Astrocyte (in vitro differentiated cells and primary cell): Measurements from ENCODE around the gene EFCAB10. TPM values are rescaled to one million over a fixed set of nuclear protein-coding genes. Genes with fewer than 3 reads are reported as not detected.

Experiments used
- DNase-seq: peaks from one replicate; pipeline ENCODE4 v3.0.0-alpha.2; 2010; ENCODE audit warnings: low read depth
- FAIRE-seq: peaks from 2 replicates; lab custom pipeline; 2011; peaks lifted over from hg19 to GRCh38; lab: Jason Lieb, UNC
- H2AFZ ChIP-seq: 2 replicates; pipeline ENCODE4 v1.6.0; 2012; ENCODE audit warnings: low read depth, low read length, inconsistent platforms
- H3K27ac ChIP-seq: 2 replicates; pipeline ENCODE4 v1.5.1; 2011; ENCODE audit warnings: low read depth, low read length, inconsistent platforms
- H3K27me3 ChIP-seq: 2 replicates; pipeline ENCODE4 v1.6.0; 2011; ENCODE audit warnings: low read length, inconsistent platforms; ENCODE audit not compliant: insufficient read depth
- H3K36me3 ChIP-seq: 2 replicates; pipeline ENCODE4 v1.5.1; 2011; ENCODE audit warnings: low read length, inconsistent platforms; ENCODE audit not compliant: insufficient read depth
- H3K4me1 ChIP-seq: 2 replicates; pipeline ENCODE4 v1.5.1; 2011; ENCODE audit warnings: low read length, inconsistent platforms; ENCODE audit not compliant: insufficient read depth
- H3K4me2 ChIP-seq: 2 replicates; pipeline ENCODE4 v1.6.0; 2012; ENCODE audit warnings: low read length, inconsistent platforms
- H3K4me3 ChIP-seq: 2 replicates; pipeline ENCODE4 v1.5.1; 2011; ENCODE audit warnings: low read depth, mild to moderate bottlenecking, low read length, inconsistent platforms; ENCODE audit not compliant: insufficient read depth
- H3K79me2 ChIP-seq: 2 replicates; pipeline ENCODE4 v1.6.0; 2012; ENCODE audit warnings: mild to moderate bottlenecking, low read length, inconsistent platforms; ENCODE audit not compliant: insufficient read depth
- H3K9ac ChIP-seq: 2 replicates; pipeline ENCODE4 v1.6.0; 2012; ENCODE audit warnings: mild to moderate bottlenecking, low read length, inconsistent platforms
- H3K9me3 ChIP-seq: 2 replicates; pipeline ENCODE4 v1.5.1; 2012; ENCODE audit warnings: low read depth, mild to moderate bottlenecking, low read length, inconsistent platforms; ENCODE audit not compliant: insufficient read depth
- H4K20me1 ChIP-seq: 2 replicates; pipeline ENCODE4 v1.6.0; 2012; ENCODE audit warnings: low read length, inconsistent platforms; ENCODE audit not compliant: insufficient read depth
- H3K27ac Mint-ChIP-seq: one replicate; pipeline ENCODE4 v1.8.0; 2021; ENCODE audit warnings: mild to moderate bottlenecking, mixed read lengths; ENCODE audit not compliant: unreplicated experiment
- H3K27me3 Mint-ChIP-seq: one replicate; pipeline ENCODE4 v1.8.0; 2021; ENCODE audit warnings: low read depth, mixed read lengths; ENCODE audit not compliant: unreplicated experiment
- H3K36me3 Mint-ChIP-seq: one replicate; pipeline ENCODE4 v1.8.0; 2021; ENCODE audit warnings: low read depth, mixed read lengths; ENCODE audit not compliant: unreplicated experiment
- H3K4me1 Mint-ChIP-seq: one replicate; pipeline ENCODE4 v1.8.0; 2021; ENCODE audit warnings: low read depth, mixed read lengths; ENCODE audit not compliant: unreplicated experiment
- H3K4me3 Mint-ChIP-seq: one replicate; pipeline ENCODE4 v1.8.0; 2021; ENCODE audit warnings: mild to moderate bottlenecking, moderate library complexity, mixed read lengths; ENCODE audit not compliant: unreplicated experiment
- H3K9me3 Mint-ChIP-seq: one replicate; pipeline ENCODE4 v1.8.0; 2021; ENCODE audit warnings: mild to moderate bottlenecking, mixed read lengths; ENCODE audit not compliant: unreplicated experiment
- EZH2 ChIP-seq: IDR thresholded peaks from 2 replicates; pipeline ENCODE4 v1.6.1; 2012; ENCODE audit warnings: mild to moderate bottlenecking, low read length, inconsistent platforms; ENCODE audit not compliant: insufficient read depth
- total RNA-seq: library from RNA; stranded (reverse); gene quantifications from 2 replicates; pipeline ENCODE4 v1.2.1, GENCODE V29; 2021
- TF ChIP-seq, protein P1 (sequence below): IDR thresholded peaks from 2 replicates; pipeline ENCODE4 v1.5.1; 2011; ENCODE audit warnings: low read depth, mild to moderate bottlenecking, inconsistent platforms, low read length, moderate library complexity; ENCODE audit not compliant: insufficient read depth

EFCAB10 gene
- total RNA-seq, 1 donor from 2014 or later = 0.52 TPM

DNA sequence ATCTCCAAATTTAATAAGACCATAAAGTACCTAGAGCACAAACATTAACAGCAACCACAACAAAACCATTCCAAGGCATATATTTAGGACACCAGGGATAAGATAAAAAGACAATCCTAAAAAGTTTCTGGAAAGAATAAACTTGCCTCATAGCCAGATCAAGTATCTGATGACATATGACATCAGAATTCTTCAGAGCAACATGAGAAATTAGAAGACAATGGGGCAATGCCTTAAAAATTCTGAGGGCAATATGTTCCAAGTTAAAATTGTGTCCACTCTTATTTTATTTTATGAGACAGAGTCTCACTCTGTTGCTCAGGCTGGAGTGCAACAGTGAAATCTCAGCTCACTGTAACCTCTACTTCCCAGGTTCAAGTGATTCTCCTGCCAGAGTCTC lies 2.8 kb downstream of the EFCAB10 start:
- no peaks in the 10 kb centered on the region for H4K20me1 ChIP-seq
- Mint-ChIP-seq H3K27me3 (no peaks in the 10 kb centered on the region), H3K4me3 (no peak overlapping the region), H3K36me3 (peaks cover 2% of the 10 kb centered on the region), H3K9me3 (peaks cover 4% of the 10 kb centered on the region), H3K27ac (no peak overlapping the region), H3K4me1 (no peaks in the 10 kb centered on the region)
- TF ChIP-seq, protein P1, sequence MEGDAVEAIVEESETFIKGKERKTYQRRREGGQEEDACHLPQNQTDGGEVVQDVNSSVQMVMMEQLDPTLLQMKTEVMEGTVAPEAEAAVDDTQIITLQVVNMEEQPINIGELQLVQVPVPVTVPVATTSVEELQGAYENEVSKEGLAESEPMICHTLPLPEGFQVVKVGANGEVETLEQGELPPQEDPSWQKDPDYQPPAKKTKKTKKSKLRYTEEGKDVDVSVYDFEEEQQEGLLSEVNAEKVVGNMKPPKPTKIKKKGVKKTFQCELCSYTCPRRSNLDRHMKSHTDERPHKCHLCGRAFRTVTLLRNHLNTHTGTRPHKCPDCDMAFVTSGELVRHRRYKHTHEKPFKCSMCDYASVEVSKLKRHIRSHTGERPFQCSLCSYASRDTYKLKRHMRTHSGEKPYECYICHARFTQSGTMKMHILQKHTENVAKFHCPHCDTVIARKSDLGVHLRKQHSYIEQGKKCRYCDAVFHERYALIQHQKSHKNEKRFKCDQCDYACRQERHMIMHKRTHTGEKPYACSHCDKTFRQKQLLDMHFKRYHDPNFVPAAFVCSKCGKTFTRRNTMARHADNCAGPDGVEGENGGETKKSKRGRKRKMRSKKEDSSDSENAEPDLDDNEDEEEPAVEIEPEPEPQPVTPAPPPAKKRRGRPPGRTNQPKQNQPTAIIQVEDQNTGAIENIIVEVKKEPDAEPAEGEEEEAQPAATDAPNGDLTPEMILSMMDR = no peak
- no peak for TF ChIP-seq EZH2
- H3K27ac ChIP-seq = no peak overlapping the region
- no peak overlapping the region for H3K9ac ChIP-seq
- no peaks in the 10 kb centered on the region for H3K79me2 ChIP-seq
- no peaks in the 10 kb centered on the region for H3K36me3 ChIP-seq
- H3K4me2 ChIP-seq = no peak overlapping the region
- H3K4me3 ChIP-seq = no peak overlapping the region
- H3K9me3 ChIP-seq = no peaks in the 10 kb centered on the region
- no peaks in the 10 kb centered on the region for H3K4me1 ChIP-seq
- no peak overlapping the region for H2AFZ ChIP-seq
- no peaks in the 10 kb centered on the region for H3K27me3 ChIP-seq
- no peak for DNase-seq
- FAIRE-seq = no peak

DNA sequence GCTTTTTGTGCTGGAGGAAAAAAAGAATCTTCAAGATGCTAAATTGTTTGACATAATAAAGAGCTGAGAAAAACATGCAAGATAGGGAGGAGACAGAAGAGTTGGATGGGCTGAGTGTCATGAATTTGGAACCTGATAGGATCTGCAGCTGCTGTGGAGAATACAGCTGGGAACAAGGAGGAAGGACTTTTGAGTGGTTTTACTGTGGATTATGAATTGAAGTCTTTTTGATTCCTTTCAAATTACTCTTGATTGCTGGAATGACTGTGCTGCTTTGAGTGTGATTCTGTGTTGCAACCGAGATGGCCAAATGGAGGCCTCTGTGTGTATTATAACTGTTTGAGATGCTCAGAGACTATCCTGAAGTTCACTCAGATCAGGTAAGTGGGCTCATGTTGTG lies 4.0 kb downstream of the EFCAB10 start:
- Histone ChIP-seq H3K27ac (no peak overlapping the region), H3K4me3 (no peak overlapping the region), H3K4me2 (no peak overlapping the region), H3K27me3 (no peaks in the 10 kb centered on the region), H3K4me1 (no peaks in the 10 kb centered on the region), H3K79me2 (no peaks in the 10 kb centered on the region), H2AFZ (no peak overlapping the region), H3K9ac (no peak overlapping the region), H4K20me1 (no peaks in the 10 kb centered on the region), H3K36me3 (no peaks in the 10 kb centered on the region), H3K9me3 (no peaks in the 10 kb centered on the region)
- H3K36me3 Mint-ChIP-seq = peaks cover 2% of the 10 kb centered on the region
- DNase-seq (no peak), FAIRE-seq (no peak)
- no peaks in the 10 kb centered on the region for H3K4me1 Mint-ChIP-seq
- no peak overlapping the region for H3K4me3 Mint-ChIP-seq
- peaks cover 2% of the 10 kb centered on the region for H3K9me3 Mint-ChIP-seq
- TF ChIP-seq, protein P1 = no peak
- no peak for TF ChIP-seq EZH2
- no peak overlapping the region for H3K27ac Mint-ChIP-seq
- H3K27me3 Mint-ChIP-seq = no peaks in the 10 kb centered on the region

DNA sequence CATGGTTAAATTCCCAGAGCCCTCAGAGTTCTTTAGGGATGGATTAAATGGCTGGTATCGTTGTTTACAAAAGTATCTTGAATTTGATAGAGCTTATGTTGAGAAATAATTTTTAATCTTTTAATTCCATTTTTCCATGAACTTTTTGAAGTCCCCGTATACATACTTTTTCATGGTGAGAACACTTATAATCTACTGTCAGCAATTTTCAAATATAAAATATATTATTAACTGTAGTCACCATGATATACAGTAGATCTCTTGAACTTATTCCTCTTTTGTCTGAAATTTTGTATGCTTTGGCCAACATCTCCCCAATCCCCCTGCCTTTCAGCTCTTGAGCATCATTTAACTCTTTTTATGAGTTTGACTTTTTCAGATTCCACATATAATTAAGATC lies 9.4 kb downstream of the EFCAB10 start:
- H3K4me3 ChIP-seq = no peak overlapping the region
- FAIRE-seq = no peak
- no peaks in the 10 kb centered on the region for H3K79me2 ChIP-seq
- TF ChIP-seq, protein P1 = no peak
- TF ChIP-seq EZH2 = no peak
- H2AFZ ChIP-seq = no peak overlapping the region
- H3K4me2 ChIP-seq = no peak overlapping the region
- H3K4me1 ChIP-seq = no peaks in the 10 kb centered on the region
- no peaks in the 10 kb centered on the region for H3K9me3 ChIP-seq
- H3K9ac ChIP-seq = no peak overlapping the region
- Mint-ChIP-seq H3K4me3 (no peak overlapping the region), H3K4me1 (no peaks in the 10 kb centered on the region), H3K27ac (no peak overlapping the region), H3K27me3 (no peaks in the 10 kb centered on the region), H3K36me3 (peaks cover 2% of the 10 kb centered on the region), H3K9me3 (peaks cover 2% of the 10 kb centered on the region)
- no peak overlapping the region for H3K27ac ChIP-seq
- DNase-seq = no peak
- H3K27me3 ChIP-seq = no peaks in the 10 kb centered on the region
- H3K36me3 ChIP-seq = peaks cover 12% of the 10 kb centered on the region
- H4K20me1 ChIP-seq = no peaks in the 10 kb centered on the region
